OCI-LY1 (cell line): ENCODE measurements around the gene SUV39H1.

Source experiments
- H2AFZ ChIP-seq: fragments of 200-600 bp; sonication (generic), shearing (Covaris generic); 2 replicates; pipeline ENCODE4 v1.6.0; 2014; ENCODE audit warnings: antibody characterized with exemption, mild to moderate bottlenecking, low read length
- H3F3A ChIP-seq: fragments of 200-600 bp; sonication (generic), shearing (Covaris generic); 2 replicates; pipeline ENCODE4 v1.6.0; 2014; ENCODE audit warnings: mild to moderate bottlenecking, antibody characterized with exemption, low read length, moderate library complexity; ENCODE audit not compliant: insufficient read depth
- H3K27ac ChIP-seq: fragments of 200-600 bp; sonication (generic); 2 replicates; pipeline ENCODE4 v1.5.1; 2014; ENCODE audit warnings: low read length, mixed run types, mild to moderate bottlenecking, low read depth; ENCODE audit not compliant: poor library complexity, severe bottlenecking
- H3K27me3 ChIP-seq: fragments of 200-600 bp; sonication (generic); 2 replicates; pipeline ENCODE4 v1.6.0; 2014; ENCODE audit warnings: antibody characterized with exemption, mild to moderate bottlenecking, low read length, moderate library complexity; ENCODE audit not compliant: insufficient read depth
- H3K36me3 ChIP-seq: fragments of 200-600 bp; sonication (generic); 2 replicates; pipeline ENCODE4 v1.6.1; 2014; ENCODE audit warnings: mild to moderate bottlenecking, antibody characterized with exemption, low read length, moderate library complexity, mixed read lengths; ENCODE audit not compliant: insufficient read depth
- H3K4me1 ChIP-seq: fragments of 200-600 bp; sonication (generic); 2 replicates; pipeline ENCODE4 v1.5.1; 2014; ENCODE audit warnings: mild to moderate bottlenecking, low read length, moderate library complexity; ENCODE audit not compliant: insufficient read depth, severe bottlenecking
- H3K4me2 ChIP-seq: fragments of 200-600 bp; sonication (generic), shearing (Covaris generic); 2 replicates; pipeline ENCODE4 v1.6.1; 2014; ENCODE audit warnings: low read length
- H3K4me3 ChIP-seq: fragments of 200-600 bp; sonication (generic); 2 replicates; pipeline ENCODE4 v1.5.1; 2014; ENCODE audit warnings: low read length, low read depth, mild to moderate bottlenecking, mixed read lengths; ENCODE audit not compliant: poor library complexity, severe bottlenecking
- H3K79me2 ChIP-seq: fragments of 200-600 bp; shearing (Covaris generic); 2 replicates; pipeline ENCODE4 v1.6.1; 2016; ENCODE audit warnings: mixed run types, low read length, mixed read lengths; ENCODE audit not compliant: insufficient read depth
- H3K9ac ChIP-seq: fragments of 200-600 bp; sonication (generic), shearing (Covaris generic); 2 replicates; pipeline ENCODE4 v1.6.1; 2014; ENCODE audit warnings: mild to moderate bottlenecking, low read length, mixed read lengths
- H3K9me2 ChIP-seq: fragments of 200-600 bp; sonication (generic), shearing (Covaris generic); 2 replicates; pipeline ENCODE4 v1.6.1; 2014; ENCODE audit warnings: low read depth, mild to moderate bottlenecking, low read length, mixed read lengths
- H3K9me3 ChIP-seq: fragments of 200-600 bp; shearing (Covaris generic); 2 replicates; pipeline ENCODE4 v1.6.1; 2014; ENCODE audit warnings: low read length, mixed read lengths
- H4K20me1 ChIP-seq: fragments of 200-600 bp; sonication (generic), shearing (Covaris generic); 2 replicates; pipeline ENCODE4 v1.6.0; 2016; ENCODE audit warnings: mild to moderate bottlenecking, low read length; ENCODE audit not compliant: insufficient read depth
- EZH2 ChIP-seq: fragments of 200-600 bp; sonication (generic), shearing (Covaris generic); IDR thresholded peaks from 2 replicates; pipeline ENCODE4 v1.8.0; 2017; ENCODE audit warnings: borderline replicate concordance, mixed run types, mild to moderate bottlenecking, antibody characterized with exemption, low read length, moderate library complexity, mixed read lengths
- TF ChIP-seq, protein P1 (sequence below): fragments of 200-600 bp; sonication (generic), shearing (Covaris generic); IDR thresholded peaks from 2 replicates; pipeline ENCODE4 v1.5.1; 2017; ENCODE audit warnings: mild to moderate bottlenecking, antibody characterized with exemption, low read length, moderate library complexity, mixed read lengths

The SUV39H1 gene

DNA sequence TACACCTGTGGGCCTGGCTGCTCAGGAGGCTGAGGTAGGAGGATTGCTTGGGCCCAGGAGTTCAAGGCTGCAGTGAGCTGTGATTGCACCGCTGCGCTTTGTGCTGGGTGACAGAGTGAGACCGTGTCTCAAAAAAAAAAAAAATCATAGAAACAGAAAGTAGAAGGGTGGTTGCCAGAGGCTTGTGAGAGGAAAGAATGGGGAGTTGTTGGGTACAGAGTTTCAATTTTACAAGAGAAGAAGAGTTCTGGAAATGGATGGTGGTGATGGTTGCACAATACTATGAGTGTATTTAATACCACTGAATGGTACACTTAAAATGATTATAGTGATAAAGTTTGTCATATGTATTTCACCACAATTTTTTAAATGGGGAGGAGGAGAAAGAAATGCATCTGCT, 54.8 kb downstream of the SUV39H1 start:
- no peak for TF ChIP-seq EZH2
- TF ChIP-seq, protein P1, sequence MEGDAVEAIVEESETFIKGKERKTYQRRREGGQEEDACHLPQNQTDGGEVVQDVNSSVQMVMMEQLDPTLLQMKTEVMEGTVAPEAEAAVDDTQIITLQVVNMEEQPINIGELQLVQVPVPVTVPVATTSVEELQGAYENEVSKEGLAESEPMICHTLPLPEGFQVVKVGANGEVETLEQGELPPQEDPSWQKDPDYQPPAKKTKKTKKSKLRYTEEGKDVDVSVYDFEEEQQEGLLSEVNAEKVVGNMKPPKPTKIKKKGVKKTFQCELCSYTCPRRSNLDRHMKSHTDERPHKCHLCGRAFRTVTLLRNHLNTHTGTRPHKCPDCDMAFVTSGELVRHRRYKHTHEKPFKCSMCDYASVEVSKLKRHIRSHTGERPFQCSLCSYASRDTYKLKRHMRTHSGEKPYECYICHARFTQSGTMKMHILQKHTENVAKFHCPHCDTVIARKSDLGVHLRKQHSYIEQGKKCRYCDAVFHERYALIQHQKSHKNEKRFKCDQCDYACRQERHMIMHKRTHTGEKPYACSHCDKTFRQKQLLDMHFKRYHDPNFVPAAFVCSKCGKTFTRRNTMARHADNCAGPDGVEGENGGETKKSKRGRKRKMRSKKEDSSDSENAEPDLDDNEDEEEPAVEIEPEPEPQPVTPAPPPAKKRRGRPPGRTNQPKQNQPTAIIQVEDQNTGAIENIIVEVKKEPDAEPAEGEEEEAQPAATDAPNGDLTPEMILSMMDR, result no peak
- no peaks in the 10 kb centered on the region for H4K20me1 ChIP-seq

DNA sequence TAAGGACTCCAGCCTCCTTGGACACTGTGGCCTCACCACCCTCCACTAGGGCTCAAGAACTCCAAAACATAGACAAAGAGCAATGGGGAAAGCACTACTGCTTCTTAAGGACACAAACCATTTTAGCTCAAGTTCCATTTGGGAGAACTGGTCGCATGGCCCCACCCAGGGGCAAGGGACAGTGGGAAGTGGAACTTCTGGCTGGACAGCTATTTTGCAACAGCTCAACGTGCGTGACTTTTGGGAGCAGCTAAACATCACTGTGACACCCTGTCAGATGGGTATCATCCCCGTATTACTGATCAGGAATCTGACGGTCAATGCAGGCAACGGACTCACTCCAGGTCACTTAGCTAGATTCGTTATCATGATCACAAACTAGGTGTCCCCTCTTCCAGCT, 56.0 kb downstream of the SUV39H1 start:
- TF ChIP-seq EZH2, result no peak
- TF ChIP-seq, protein P1, result no peak
- Histone ChIP-seq H3K9me3 (no peaks in the 10 kb centered on the region), H3K9ac (no peak overlapping the region), H3K27me3 (no peaks in the 10 kb centered on the region), H3K9me2 (no peaks in the 10 kb centered on the region), H3K4me3 (no peak overlapping the region), H3K4me2 (no peak overlapping the region), H3K27ac (no peak overlapping the region), H2AFZ (no peak overlapping the region), H4K20me1 (no peaks in the 10 kb centered on the region), H3K36me3 (no peaks in the 10 kb centered on the region), H3K79me2 (no peaks in the 10 kb centered on the region), H3K4me1 (no peaks in the 10 kb centered on the region), H3F3A (no peaks in the 10 kb centered on the region)

More for the DNA sequence above, 54.8 kb downstream of the SUV39H1 start:
- no peaks in the 10 kb centered on the region for H3F3A ChIP-seq
- no peaks in the 10 kb centered on the region for H3K4me1 ChIP-seq
- no peaks in the 10 kb centered on the region for H3K27me3 ChIP-seq
- H3K9me3 ChIP-seq, result no peaks in the 10 kb centered on the region
- no peaks in the 10 kb centered on the region for H3K9me2 ChIP-seq
- H3K27ac ChIP-seq, result no peak overlapping the region
- H3K4me3 ChIP-seq, result no peak overlapping the region
- no peaks in the 10 kb centered on the region for H3K36me3 ChIP-seq
- H2AFZ ChIP-seq, result no peak overlapping the region
- H3K4me2 ChIP-seq, result no peak overlapping the region
- no peaks in the 10 kb centered on the region for H3K79me2 ChIP-seq
- H3K9ac ChIP-seq, result no peak overlapping the region

DNA sequence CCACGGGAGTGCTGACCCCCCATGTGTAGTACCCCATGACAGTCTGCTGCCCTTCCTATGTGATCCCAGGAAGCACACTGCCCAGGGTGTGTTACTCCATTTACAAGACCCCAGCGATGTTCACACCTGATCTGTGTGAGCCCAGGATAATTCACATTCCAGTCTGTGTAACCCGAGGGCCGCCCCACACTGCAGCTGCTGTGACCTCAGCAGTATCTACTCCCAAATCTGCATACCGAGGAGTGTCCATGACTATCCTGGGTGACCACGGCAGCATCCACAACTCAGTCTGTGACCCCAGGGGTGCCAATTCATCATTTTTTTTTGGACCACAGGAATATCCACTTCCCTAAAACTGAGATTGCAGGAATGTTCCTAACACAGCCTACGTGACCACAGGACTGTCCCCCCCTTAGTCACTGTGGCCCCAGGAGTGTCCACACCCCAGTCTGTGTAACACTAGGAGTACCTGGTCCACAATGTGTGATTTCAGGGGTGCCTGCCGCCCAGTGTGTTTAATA, 57.2 kb downstream of the SUV39H1 start:
- H3K9me3 ChIP-seq, result no peaks in the 10 kb centered on the region
- no peaks in the 10 kb centered on the region for H3K27me3 ChIP-seq
- no peak overlapping the region for H3K4me2 ChIP-seq
- TF ChIP-seq, protein P1, result no peak
- TF ChIP-seq EZH2, result no peak
- no peak overlapping the region for H3K27ac ChIP-seq
- H3K36me3 ChIP-seq, result no peaks in the 10 kb centered on the region
- no peak overlapping the region for H3K4me3 ChIP-seq
- no peaks in the 10 kb centered on the region for H3K4me1 ChIP-seq
- H3F3A ChIP-seq, result no peaks in the 10 kb centered on the region
- H2AFZ ChIP-seq, result no peak overlapping the region
- no peak overlapping the region for H3K9ac ChIP-seq
- H3K79me2 ChIP-seq, result no peaks in the 10 kb centered on the region
- H4K20me1 ChIP-seq, result no peaks in the 10 kb centered on the region
- no peaks in the 10 kb centered on the region for H3K9me2 ChIP-seq
